KOPT-K1 (cell line): ENCODE data around the gene UNK.

ENCODE experiments used
- H3K27ac ChIP-seq: fragments of 200-600 bp; sonication (generic); 2 replicates; pipeline ENCODE4 v1.5.1; 2016; ENCODE audit warnings: antibody characterized with exemption, mild to moderate bottlenecking, low read depth, low read length; ENCODE audit not compliant: poor library complexity, severe bottlenecking
- H3K36me3 ChIP-seq: fragments of 200-600 bp; sonication (generic); 2 replicates; pipeline ENCODE4 v1.5.1; 2017; ENCODE audit warnings: antibody characterized with exemption, mild to moderate bottlenecking, low read length, moderate library complexity; ENCODE audit not compliant: insufficient read depth
- H3K9me3 ChIP-seq: fragments of 200-600 bp; sonication (generic); 2 replicates; pipeline ENCODE4 v1.5.1; 2017; ENCODE audit warnings: antibody characterized with exemption, low read length, mild to moderate bottlenecking; ENCODE audit not compliant: insufficient read depth, poor library complexity, severe bottlenecking

Gene UNK

GRCh38 chr17:75814021-75814395 lies 29.4 kb downstream of the UNK start:
- no peaks in the 10 kb centered on the region for H3K9me3 ChIP-seq
- H3K36me3 ChIP-seq: peaks cover 98% of the 10 kb centered on the region
- no peak overlapping the region for H3K27ac ChIP-seq

DNA sequence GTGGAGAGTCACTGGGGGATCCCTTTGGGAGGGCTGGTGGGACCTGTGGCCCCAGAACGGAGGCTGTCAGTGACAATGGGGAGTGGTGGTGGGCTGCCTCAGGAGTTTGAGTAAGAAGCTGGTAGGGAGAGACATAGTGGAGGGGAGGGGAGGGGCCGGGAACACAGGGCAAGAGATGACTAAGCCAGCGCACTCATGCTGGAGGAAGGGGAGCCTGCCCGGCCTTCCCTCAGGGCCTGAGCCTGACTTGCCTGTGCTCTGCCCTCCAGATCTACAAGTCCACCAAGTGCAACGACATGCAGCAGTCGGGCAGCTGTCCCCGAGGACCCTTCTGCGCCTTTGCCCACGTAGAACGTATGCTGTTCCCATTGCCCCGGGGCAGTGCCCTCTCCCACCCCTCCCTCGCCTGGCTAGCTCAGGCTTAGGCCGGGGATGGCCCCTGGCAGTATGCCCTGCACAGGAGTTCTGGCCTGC lies 30.3 kb downstream of the UNK start:
- Histone ChIP-seq H3K27ac (no peak overlapping the region), H3K9me3 (no peaks in the 10 kb centered on the region), H3K36me3 (peaks cover 98% of the 10 kb centered on the region)

DNA sequence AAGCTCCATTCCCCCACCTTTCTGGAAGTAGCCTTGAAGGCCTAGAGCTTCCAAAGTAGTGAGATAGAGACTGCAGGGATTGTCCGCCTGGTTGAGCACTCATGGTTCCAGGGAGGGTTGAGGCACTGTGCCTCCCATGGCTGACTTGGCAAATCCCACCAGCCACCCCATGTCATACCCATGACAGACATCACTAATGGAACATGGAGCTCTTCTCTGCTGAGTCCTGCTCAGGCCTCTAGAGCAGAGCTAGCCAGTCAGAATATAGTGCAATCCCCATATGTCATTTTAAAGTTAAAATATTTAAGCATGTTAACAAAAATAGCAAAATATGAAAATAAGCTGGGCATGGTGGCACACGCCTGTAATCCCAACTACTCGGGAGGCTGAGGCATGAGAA lies 30.8 kb downstream of the UNK start:
- Histone ChIP-seq H3K36me3 (peaks cover 98% of the 10 kb centered on the region), H3K9me3 (no peaks in the 10 kb centered on the region), H3K27ac (no peak overlapping the region)

GRCh38 chr17:75816693-75817092 lies 32.1 kb downstream of the UNK start:
- Histone ChIP-seq H3K36me3 (peaks cover 98% of the 10 kb centered on the region), H3K27ac (no peak overlapping the region), H3K9me3 (no peaks in the 10 kb centered on the region)

DNA sequence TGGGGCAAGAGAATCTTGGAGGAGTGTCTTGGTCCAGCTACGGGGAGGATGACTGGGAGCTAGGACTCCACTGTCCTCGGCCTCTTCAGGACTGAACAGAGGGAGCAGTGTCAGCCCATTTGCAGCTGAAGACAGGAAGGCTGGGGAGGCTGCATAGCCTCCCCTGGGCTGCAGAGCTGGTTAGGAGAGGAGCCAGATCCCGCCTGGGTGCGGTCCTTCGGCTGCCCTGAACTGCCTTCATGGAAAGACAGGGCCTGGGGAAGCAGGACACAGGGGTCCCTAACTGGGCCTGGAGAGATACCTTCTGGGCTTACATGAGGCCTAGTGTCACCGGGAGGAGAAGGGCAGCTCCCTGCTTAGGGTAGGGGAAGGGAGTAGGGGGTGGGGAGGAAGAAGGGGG lies 33.0 kb downstream of the UNK start:
- Histone ChIP-seq H3K36me3 (peaks cover 98% of the 10 kb centered on the region), H3K9me3 (no peaks in the 10 kb centered on the region), H3K27ac (no peak overlapping the region)

- H3K9me3 ChIP-seq: no peaks in the 10 kb centered on the region
- H3K27ac ChIP-seq: no peak overlapping the region
- peaks cover 98% of the 10 kb centered on the region for H3K36me3 ChIP-seq
Observed at GRCh38 chr17:75818326-75818885, 33.8 kb downstream of the UNK start.

DNA sequence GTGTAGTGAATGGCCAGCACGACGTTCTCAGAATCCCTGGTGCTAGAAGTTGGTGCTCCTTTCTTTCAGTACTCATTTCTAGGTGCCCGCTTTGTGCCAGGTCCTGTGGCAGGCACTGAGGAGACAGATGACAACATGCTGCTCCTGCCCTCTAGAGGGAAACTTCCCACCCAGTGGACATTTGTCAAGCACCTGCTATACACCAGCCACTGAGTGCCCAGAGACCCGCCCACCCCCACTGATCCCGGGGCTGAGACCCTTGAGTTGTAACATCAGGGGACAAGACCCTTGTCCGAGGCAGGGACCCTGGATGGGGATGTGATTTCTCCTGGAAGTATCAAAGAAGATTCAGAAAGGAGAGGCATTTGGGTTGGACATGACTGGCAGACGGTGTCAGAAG lies 34.5 kb downstream of the UNK start:
- no peak overlapping the region for H3K27ac ChIP-seq
- no peaks in the 10 kb centered on the region for H3K9me3 ChIP-seq
- peaks cover 98% of the 10 kb centered on the region for H3K36me3 ChIP-seq

GRCh38 chr17:75819678-75820077 lies 35.1 kb downstream of the UNK start:
- H3K36me3 ChIP-seq: peaks cover 98% of the 10 kb centered on the region
- no peak overlapping the region for H3K27ac ChIP-seq
- no peaks in the 10 kb centered on the region for H3K9me3 ChIP-seq

DNA sequence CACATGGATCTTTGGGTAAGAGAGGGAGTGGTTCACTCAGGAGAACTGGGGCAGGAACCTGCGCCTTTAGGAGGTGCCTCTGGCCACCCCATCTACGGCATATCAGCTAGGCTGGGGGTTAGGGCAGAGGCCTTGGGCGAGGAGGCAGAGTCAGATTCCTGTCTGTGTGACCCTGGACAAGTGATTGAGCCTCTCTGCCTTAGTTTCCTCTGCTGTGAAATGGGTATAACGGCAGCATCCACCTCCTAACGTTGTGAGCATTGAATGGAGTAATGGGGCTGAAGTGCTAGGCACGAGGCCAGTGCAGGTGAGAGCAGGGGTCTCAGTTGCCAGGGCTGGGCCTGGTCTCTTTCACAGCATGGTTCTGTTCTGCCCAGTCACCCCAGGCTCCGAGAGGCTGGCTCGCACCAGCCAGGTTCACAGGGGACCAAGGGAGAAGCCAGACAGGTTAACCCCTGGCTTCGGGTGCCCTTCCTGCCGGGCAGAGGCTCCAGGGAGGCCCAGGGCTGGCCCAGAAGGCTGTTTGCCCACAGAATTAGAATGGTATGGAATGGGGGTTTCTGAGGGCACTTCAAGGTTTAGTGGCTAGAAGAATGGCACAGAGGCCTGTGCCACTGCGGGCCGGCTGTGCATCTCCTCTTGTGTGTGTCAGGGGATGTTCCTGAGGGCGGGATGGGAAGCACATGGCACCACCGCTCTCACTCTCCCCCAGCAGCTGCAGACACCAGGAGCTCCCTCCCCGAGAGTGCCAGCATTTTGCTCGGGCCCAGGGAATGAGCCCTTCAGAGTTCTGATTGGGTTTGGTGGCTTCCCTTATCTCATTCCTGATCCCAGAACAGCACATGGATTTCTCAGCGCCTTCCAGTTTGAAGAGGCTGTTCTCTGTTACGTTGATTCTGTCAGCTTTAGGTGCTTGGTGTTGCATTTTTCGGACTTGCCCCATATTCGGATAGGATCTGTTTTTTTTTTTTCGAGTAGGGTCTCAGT lies 35.8 kb downstream of the UNK start:
- peak overlapping the region; percentile 72 for H3K27ac ChIP-seq
- H3K36me3 ChIP-seq: peaks cover 98% of the 10 kb centered on the region
- H3K9me3 ChIP-seq: no peaks in the 10 kb centered on the region

GRCh38 chr17:75821552-75821951 lies 36.9 kb downstream of the UNK start:
- Histone ChIP-seq H3K9me3 (no peaks in the 10 kb centered on the region), H3K36me3 (peaks cover 100% of the 10 kb centered on the region), H3K27ac (peak overlapping the region; percentile 72)

- Histone ChIP-seq H3K27ac (peak overlapping the region; percentile 72), H3K9me3 (no peaks in the 10 kb centered on the region), H3K36me3 (peaks cover 100% of the 10 kb centered on the region)
Observed at GRCh38 chr17:75822119-75822799, 37.7 kb downstream of the UNK start.

DNA sequence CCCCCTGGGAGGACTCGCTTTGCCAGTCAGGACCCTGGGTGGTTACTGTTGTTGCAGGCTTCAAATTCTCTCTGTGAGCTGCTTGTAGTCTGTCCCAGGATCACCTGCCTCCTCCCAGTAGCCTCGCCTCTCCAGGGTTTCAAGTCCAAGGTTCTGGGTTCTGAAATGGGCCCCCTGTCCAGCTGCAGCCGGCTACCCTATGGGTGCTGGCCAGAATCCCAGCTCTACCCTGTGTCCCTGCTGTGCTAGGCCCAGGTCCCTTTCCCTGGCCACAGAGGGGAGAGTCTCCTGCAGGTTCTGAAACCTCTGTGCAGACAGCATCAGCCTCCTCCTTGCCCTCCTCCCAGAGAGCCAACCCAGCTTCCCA lies 38.2 kb downstream of the UNK start:
- Histone ChIP-seq H3K36me3 (peaks cover 100% of the 10 kb centered on the region), H3K27ac (peak overlapping the region; percentile 72), H3K9me3 (no peaks in the 10 kb centered on the region)

- H3K9me3 ChIP-seq: no peaks in the 10 kb centered on the region
- no peak overlapping the region for H3K27ac ChIP-seq
- H3K36me3 ChIP-seq: peaks cover 100% of the 10 kb centered on the region
Observed at GRCh38 chr17:75823257-75824041, 38.8 kb downstream of the UNK start.

DNA sequence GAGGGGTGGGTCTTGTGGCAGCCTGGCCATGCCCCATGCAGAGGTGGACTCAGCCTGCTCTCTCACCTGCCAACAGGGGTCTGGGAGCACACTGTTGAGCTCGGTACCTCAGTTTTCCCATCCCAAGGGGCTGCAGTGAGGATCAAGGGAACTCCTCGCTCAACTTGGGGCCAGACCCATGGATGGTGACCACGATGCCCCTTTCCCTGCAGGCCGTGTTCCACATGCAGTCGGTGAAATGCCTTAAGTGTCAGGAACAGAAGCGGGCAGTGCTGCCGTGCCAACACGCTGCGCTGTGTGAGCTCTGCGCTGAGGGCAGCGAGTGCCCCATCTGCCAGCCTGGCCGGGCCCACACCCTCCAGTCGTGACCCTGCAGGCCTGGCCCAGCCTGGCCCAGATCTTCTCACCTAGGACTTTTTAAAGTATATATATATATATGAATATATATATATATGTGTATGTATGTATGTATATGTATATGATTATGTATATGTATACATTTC lies 39.5 kb downstream of the UNK start:
- H3K36me3 ChIP-seq: peaks cover 100% of the 10 kb centered on the region
- H3K9me3 ChIP-seq: no peaks in the 10 kb centered on the region
- H3K27ac ChIP-seq: no peak overlapping the region
